ENCODE results near the gene JPT2. TPM values are rescaled to one million over a fixed set of nuclear protein-coding genes. Genes with fewer than 3 reads are reported as not detected.

JPT2 gene
- total and polyA plus RNA-seq, 8 donors: 64.8 to 79.5 (median 72.3) TPM

DNA sequence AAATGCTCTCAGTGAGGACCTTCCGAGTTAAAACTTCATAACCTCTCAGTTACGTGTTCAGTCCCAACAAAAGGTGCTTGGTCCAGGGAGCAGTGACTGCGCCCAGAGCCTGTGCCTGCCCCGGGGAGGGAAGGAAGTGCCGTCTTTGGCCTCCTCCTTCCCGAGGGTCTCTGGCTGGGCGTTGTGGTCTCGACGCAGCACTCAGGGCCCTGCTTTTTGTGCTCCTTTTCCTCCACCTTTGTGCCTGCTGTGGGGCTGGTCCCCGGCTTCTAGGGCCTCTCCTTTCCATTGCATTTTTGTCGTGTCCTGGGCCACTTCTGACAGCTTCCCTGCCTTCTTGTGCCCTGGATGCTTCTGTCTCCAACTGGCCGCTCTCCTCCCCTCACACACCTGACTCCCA lies 36.8 kb upstream of the JPT2 start:
- DNase-seq: no peak
- Histone ChIP-seq H3K9me3 (no peaks in the 10 kb centered on the region), H3K27ac (no peak overlapping the region), H3K4me3 (no peak overlapping the region), H3K4me1 (peaks cover 0 to 5% of the 10 kb centered on the region in 2 donors), H3K27me3 (no peaks in the 10 kb centered on the region), H3K36me3 (peaks cover 0 to 94% of the 10 kb centered on the region in 2 donors)
- intact Hi-C loops (cut with DNase I): no loop called here
- no peak for ATAC-seq
- TF ChIP-seq, protein P1, sequence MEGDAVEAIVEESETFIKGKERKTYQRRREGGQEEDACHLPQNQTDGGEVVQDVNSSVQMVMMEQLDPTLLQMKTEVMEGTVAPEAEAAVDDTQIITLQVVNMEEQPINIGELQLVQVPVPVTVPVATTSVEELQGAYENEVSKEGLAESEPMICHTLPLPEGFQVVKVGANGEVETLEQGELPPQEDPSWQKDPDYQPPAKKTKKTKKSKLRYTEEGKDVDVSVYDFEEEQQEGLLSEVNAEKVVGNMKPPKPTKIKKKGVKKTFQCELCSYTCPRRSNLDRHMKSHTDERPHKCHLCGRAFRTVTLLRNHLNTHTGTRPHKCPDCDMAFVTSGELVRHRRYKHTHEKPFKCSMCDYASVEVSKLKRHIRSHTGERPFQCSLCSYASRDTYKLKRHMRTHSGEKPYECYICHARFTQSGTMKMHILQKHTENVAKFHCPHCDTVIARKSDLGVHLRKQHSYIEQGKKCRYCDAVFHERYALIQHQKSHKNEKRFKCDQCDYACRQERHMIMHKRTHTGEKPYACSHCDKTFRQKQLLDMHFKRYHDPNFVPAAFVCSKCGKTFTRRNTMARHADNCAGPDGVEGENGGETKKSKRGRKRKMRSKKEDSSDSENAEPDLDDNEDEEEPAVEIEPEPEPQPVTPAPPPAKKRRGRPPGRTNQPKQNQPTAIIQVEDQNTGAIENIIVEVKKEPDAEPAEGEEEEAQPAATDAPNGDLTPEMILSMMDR (IDR thresholded peaks at IDR 0.05): no peak

DNA sequence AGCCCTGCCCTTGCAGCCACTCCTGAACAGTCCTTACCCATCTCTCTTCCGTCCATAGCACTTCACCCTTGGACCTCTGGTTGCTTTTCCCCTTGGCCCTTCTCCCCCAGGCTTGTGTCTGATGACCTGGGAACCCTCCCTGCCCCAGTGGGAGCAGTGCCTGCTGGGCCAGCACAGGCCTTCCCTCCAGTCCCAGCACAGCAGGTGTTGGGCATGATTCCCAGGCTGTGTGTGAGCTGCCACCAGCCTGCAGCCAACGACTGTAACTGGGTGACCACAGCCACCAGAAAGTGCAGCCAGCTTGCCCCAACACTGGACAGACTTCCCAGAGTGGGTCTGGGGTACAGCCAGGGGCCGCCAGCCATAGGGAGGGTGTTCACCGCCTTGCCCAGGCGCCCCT lies 35.9 kb upstream of the JPT2 start:
- TF ChIP-seq, protein P1 (IDR thresholded peaks at IDR 0.05): no peak
- intact Hi-C loops (cut with DNase I): no loop called here
- Histone ChIP-seq H3K36me3 (peaks cover 0 to 89% of the 10 kb centered on the region in 2 donors), H3K4me1 (peaks cover 0 to 5% of the 10 kb centered on the region in 2 donors), H3K9me3 (no peaks in the 10 kb centered on the region), H3K4me3 (no peak overlapping the region), H3K27me3 (no peaks in the 10 kb centered on the region), H3K27ac (no peak overlapping the region)
- no peak for ATAC-seq
- DNase-seq: no peak

DNA sequence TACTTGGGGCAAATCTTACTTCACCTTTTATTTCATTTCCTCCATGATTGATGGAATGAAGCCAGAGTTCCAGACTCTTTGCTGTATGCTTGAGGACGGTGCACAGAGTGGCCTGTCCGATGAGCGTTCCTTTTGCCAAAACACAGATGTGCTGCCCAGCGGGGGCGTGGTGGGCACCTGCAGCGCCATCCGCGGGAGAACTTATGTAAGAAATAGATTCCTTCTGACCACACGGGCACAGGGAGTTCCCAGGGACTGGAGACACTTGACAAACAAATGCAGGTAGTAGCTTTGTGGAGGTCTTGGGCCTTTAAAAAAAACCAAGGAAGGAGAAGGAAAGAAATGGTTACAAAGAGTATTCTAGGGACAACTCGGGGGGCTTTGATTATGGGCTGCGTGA lies 35.3 kb upstream of the JPT2 start:
- peaks cover 0 to 5% of the 10 kb centered on the region in 2 donors for H3K4me1 ChIP-seq
- no peak overlapping the region for H3K27ac ChIP-seq
- no peak overlapping the region for H3K4me3 ChIP-seq
- no peaks in the 10 kb centered on the region for H3K9me3 ChIP-seq
- intact Hi-C loops (cut with DNase I): no loop called here
- H3K27me3 ChIP-seq: no peaks in the 10 kb centered on the region
- DNase-seq (no peak), ATAC-seq (no peak)
- peaks cover 0 to 83% of the 10 kb centered on the region in 2 donors for H3K36me3 ChIP-seq
- TF ChIP-seq, protein P1 (IDR thresholded peaks at IDR 0.05): no peak

DNA sequence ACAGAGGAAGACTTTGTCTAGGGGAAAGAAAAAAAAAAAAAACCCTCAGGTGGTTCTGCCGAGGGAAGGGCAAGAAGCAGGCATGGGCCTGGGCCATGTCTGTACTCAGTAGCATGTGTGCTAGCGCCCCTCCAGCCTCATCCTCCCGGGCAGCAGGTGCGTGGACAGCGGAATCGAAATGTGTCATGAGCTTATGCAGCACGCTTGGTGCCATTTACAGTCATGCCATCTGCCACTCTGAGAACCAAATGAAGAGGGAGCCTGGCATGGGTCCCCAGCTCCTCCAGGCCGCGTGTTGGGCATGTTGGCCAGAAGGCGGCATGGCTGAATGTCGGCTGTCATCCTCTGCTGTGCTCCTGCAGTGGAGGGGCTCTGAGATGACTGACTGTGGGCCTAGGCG lies 34.6 kb upstream of the JPT2 start:
- Histone ChIP-seq H3K4me3 (no peak overlapping the region), H3K4me1 (peaks cover 0 to 5% of the 10 kb centered on the region in 2 donors), H3K36me3 (peaks cover 0 to 76% of the 10 kb centered on the region in 2 donors), H3K27ac (no peak overlapping the region), H3K9me3 (no peaks in the 10 kb centered on the region), H3K27me3 (no peaks in the 10 kb centered on the region)
- DNase-seq: peak in 1 of 4 donors; percentile 31
- intact Hi-C loops (cut with DNase I): no loop called here
- TF ChIP-seq, protein P1 (IDR thresholded peaks at IDR 0.05): no peak
- no peak for ATAC-seq

DNA sequence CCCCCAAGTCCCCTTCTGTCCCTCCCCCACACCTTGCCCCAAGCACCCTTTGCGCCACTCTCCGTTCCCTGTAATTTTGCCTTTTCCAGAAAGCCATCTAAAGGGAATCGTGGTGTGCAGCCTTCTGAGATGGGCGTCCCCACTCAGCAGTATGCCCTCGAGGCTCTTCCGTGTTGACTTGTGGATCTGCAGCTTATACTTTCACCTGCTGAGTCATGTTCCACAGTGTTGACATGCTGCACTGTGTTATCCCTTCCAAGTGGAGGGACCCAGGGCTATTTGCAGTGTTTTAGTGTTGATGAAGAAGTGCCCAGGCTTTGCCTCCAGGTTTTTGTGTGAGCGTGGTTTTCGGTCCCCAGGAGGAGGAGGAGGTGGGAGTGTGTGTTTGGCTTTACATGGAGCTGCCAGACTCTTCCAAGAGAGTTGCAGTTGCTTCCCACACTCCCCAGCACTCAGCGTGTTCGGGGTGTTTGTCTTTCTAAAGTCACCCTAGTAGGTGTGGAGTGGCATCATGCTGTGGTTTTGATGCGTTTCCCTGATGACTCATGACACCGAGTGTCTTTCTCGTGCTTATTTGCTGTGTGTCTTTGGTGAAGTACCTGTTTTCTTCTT lies 32.1 kb upstream of the JPT2 start:
- no peak overlapping the region for H3K27ac ChIP-seq
- TF ChIP-seq, protein P1 (IDR thresholded peaks at IDR 0.05): no peak
- no peak for DNase-seq
- intact Hi-C loops (cut with DNase I): no loop called here
- no peaks in the 10 kb centered on the region for H3K9me3 ChIP-seq
- no peak for ATAC-seq
- H3K27me3 ChIP-seq: no peaks in the 10 kb centered on the region
- H3K4me3 ChIP-seq: no peak overlapping the region
- peaks cover 0 to 57% of the 10 kb centered on the region in 2 donors for H3K36me3 ChIP-seq
- H3K4me1 ChIP-seq: peaks cover 0 to 5% of the 10 kb centered on the region in 2 donors

Data from left lung (tissue), 10 donors.